Activated naive CD8-positive, alpha-beta T cell treated with anti-CD3 and anti-CD28 coated beads for 36 hours (primary cell): Measurements from ENCODE around the gene MTCH1. TPM values are rescaled to one million over a fixed set of nuclear protein-coding genes. Genes with fewer than 3 reads are reported as not detected.
"Not testable (repeated sequence)": the region's sequence is repeated elsewhere in the genome, so short reads cannot be mapped to it uniquely, and the experiment has no call there.

Experiments
- DNase-seq: peaks from one replicate; pipeline ENCODE4 v3.0.0; 2021
- H3K27ac Mint-ChIP-seq: one replicate; pipeline ENCODE4 v1.8.0; 2022; ENCODE audit warnings: mild to moderate bottlenecking, moderate library complexity, mixed read lengths
- H3K27me3 Mint-ChIP-seq: one replicate; pipeline ENCODE4 v1.8.0; 2022; ENCODE audit warnings: mild to moderate bottlenecking, mixed read lengths
- H3K36me3 Mint-ChIP-seq: one replicate; pipeline ENCODE4 v1.8.0; 2021; ENCODE audit warnings: mild to moderate bottlenecking, mixed read lengths
- H3K4me1 Mint-ChIP-seq: one replicate; pipeline ENCODE4 v1.8.0; 2021; ENCODE audit warnings: mixed read lengths
- H3K4me3 Mint-ChIP-seq: one replicate; pipeline ENCODE4 v1.8.0; 2022; ENCODE audit warnings: mild to moderate bottlenecking, moderate library complexity, mixed read lengths
- H3K9me3 Mint-ChIP-seq: one replicate; pipeline ENCODE4 v1.8.0; 2022; ENCODE audit warnings: mixed read lengths
- total RNA-seq, 2 experiments: library from RNA; stranded (reverse); gene quantifications; one replicate each; pipeline ENCODE4 v1.2.3, GENCODE V29; 2021

Gene MTCH1
- total RNA-seq, 2 experiments from 2014 or later = 102 to 103 TPM

- peak overlapping the region; percentile 38 for H3K27ac Mint-ChIP-seq
- no peaks in the 10 kb centered on the region for H3K9me3 Mint-ChIP-seq
- DNase-seq = no peak
- no peak overlapping the region for H3K4me3 Mint-ChIP-seq
- H3K27me3 Mint-ChIP-seq = no peaks in the 10 kb centered on the region
- H3K4me1 Mint-ChIP-seq = peaks cover 7% of the 10 kb centered on the region
- no peaks in the 10 kb centered on the region for H3K36me3 Mint-ChIP-seq
These were observed 21.5 kb upstream of the MTCH1 start for GRCh38 chr6:37007340-37008043.

GRCh38 chr6:37006793-37007339 is 20.9 kb upstream of the MTCH1 start:
- no peak for DNase-seq
- Mint-ChIP-seq H3K27me3 (no peaks in the 10 kb centered on the region), H3K4me3 (no peak overlapping the region), H3K36me3 (no peaks in the 10 kb centered on the region), H3K27ac (peak overlapping the region; percentile 38), H3K4me1 (peaks cover 7% of the 10 kb centered on the region), H3K9me3 (no peaks in the 10 kb centered on the region)

- no peaks in the 10 kb centered on the region for H3K9me3 Mint-ChIP-seq
- no peaks in the 10 kb centered on the region for H3K36me3 Mint-ChIP-seq
- H3K27me3 Mint-ChIP-seq = no peaks in the 10 kb centered on the region
- no peak overlapping the region for H3K27ac Mint-ChIP-seq
- no peak for DNase-seq
- H3K4me1 Mint-ChIP-seq = peaks cover 7% of the 10 kb centered on the region
- peak overlapping the region; percentile 52 for H3K4me3 Mint-ChIP-seq
These were observed 20.0 kb upstream of the MTCH1 start for GRCh38 chr6:37005827-37006567.

GRCh38 chr6:37005061-37005810 is 19.2 kb upstream of the MTCH1 start, which contains the start of gene FGD2:
FGD2 (plus strand) TSS chr6:37005655; CDS start chr6:37005818, 163 bp downstream.
- Mint-ChIP-seq H3K27ac (no peak within 1 kb of the TSS), H3K4me3 (peak within 1 kb of the TSS; percentile 52)

GRCh38 chr6:37004044-37004980 is 18.3 kb upstream of the MTCH1 start:
- Mint-ChIP-seq H3K9me3 (no peaks in the 10 kb centered on the region), H3K27me3 (no peaks in the 10 kb centered on the region), H3K4me3 (no peak overlapping the region), H3K4me1 (peaks cover 7% of the 10 kb centered on the region), H3K27ac (no peak overlapping the region), H3K36me3 (no peaks in the 10 kb centered on the region)
- no peak for DNase-seq

More at GRCh38 chr6:37005061-37005810, 19.2 kb upstream of the MTCH1 start, which contains the start of gene FGD2:
- Mint-ChIP-seq H3K9me3 (no peaks in the 10 kb centered on the region), H3K36me3 (no peaks in the 10 kb centered on the region), H3K4me1 (peaks cover 7% of the 10 kb centered on the region), H3K27me3 (no peaks in the 10 kb centered on the region)
- no peak for DNase-seq

GRCh38 chr6:36999751-37000125 is 13.7 kb upstream of the MTCH1 start:
- H3K9me3 Mint-ChIP-seq = no peaks in the 10 kb centered on the region
- H3K27me3 Mint-ChIP-seq = no peaks in the 10 kb centered on the region
- no peak overlapping the region for H3K4me3 Mint-ChIP-seq
- no peak for DNase-seq
- no peak overlapping the region for H3K27ac Mint-ChIP-seq
- H3K36me3 Mint-ChIP-seq = no peaks in the 10 kb centered on the region
- H3K4me1 Mint-ChIP-seq = no peaks in the 10 kb centered on the region

- Mint-ChIP-seq H3K9me3 (no peaks in the 10 kb centered on the region), H3K36me3 (no peaks in the 10 kb centered on the region), H3K4me3 (no peak overlapping the region), H3K27ac (no peak overlapping the region), H3K27me3 (no peaks in the 10 kb centered on the region), H3K4me1 (no peaks in the 10 kb centered on the region)
- DNase-seq = no peak
These were observed 13.2 kb upstream of the MTCH1 start for GRCh38 chr6:36999061-36999750.

GRCh38 chr6:36998723-36999038 is 12.7 kb upstream of the MTCH1 start:
- Mint-ChIP-seq H3K4me3 (no peak overlapping the region), H3K27ac (no peak overlapping the region), H3K9me3 (no peaks in the 10 kb centered on the region), H3K36me3 (no peaks in the 10 kb centered on the region), H3K4me1 (no peaks in the 10 kb centered on the region), H3K27me3 (no peaks in the 10 kb centered on the region)
- DNase-seq = no peak

- Mint-ChIP-seq H3K9me3 (no peaks in the 10 kb centered on the region), H3K27ac (no peak overlapping the region), H3K36me3 (no peaks in the 10 kb centered on the region), H3K27me3 (no peaks in the 10 kb centered on the region), H3K4me1 (no peaks in the 10 kb centered on the region), H3K4me3 (no peak overlapping the region)
- DNase-seq = no peak
These were observed 12.1 kb upstream of the MTCH1 start for GRCh38 chr6:36997811-36998722.

- not testable (repeated sequence) for H3K27ac Mint-ChIP-seq, H3K27me3 Mint-ChIP-seq, H3K4me3 Mint-ChIP-seq, DNase-seq, H3K36me3 Mint-ChIP-seq, H3K9me3 Mint-ChIP-seq, H3K4me1 Mint-ChIP-seq
These were observed 4.4 kb upstream of the MTCH1 start for GRCh38 chr6:36990401-36990800.

- peaks cover 7% of the 10 kb centered on the region for H3K4me1 Mint-ChIP-seq
- H3K36me3 Mint-ChIP-seq = peaks cover 2% of the 10 kb centered on the region
- no peak overlapping the region for H3K27ac Mint-ChIP-seq
- no peak overlapping the region for H3K4me3 Mint-ChIP-seq
- H3K9me3 Mint-ChIP-seq = no peaks in the 10 kb centered on the region
- DNase-seq = no peak
- no peaks in the 10 kb centered on the region for H3K27me3 Mint-ChIP-seq
These were observed 3.3 kb upstream of the MTCH1 start for GRCh38 chr6:36989264-36989663.

GRCh38 chr6:36986704-36987047 is 680 bp upstream of the MTCH1 start:
- Mint-ChIP-seq H3K4me1 (peaks cover 11% of the 10 kb centered on the region), H3K4me3 (peak overlapping the region; percentile 97), H3K9me3 (no peaks in the 10 kb centered on the region), H3K36me3 (peaks cover 4% of the 10 kb centered on the region), H3K27ac (peak overlapping the region; percentile 97), H3K27me3 (no peaks in the 10 kb centered on the region)
- DNase-seq = no peak

GRCh38 chr6:36985417-36985807 is 584 bp downstream of the MTCH1 start:
- no peak overlapping the region for H3K27ac Mint-ChIP-seq
- no peaks in the 10 kb centered on the region for H3K9me3 Mint-ChIP-seq
- H3K4me1 Mint-ChIP-seq = peaks cover 18% of the 10 kb centered on the region
- DNase-seq = no peak
- H3K36me3 Mint-ChIP-seq = peaks cover 5% of the 10 kb centered on the region
- H3K27me3 Mint-ChIP-seq = no peaks in the 10 kb centered on the region
- no peak overlapping the region for H3K4me3 Mint-ChIP-seq
